HepG2 (cell line): ENCODE results near the gene SLC22A31. TPM values are rescaled to one million over a fixed set of nuclear protein-coding genes. Genes with fewer than 3 reads are reported as not detected.

Experiments used
- ATAC-seq: fragments of 200-7000 bp; cut with Tn5 transposase; 3 replicates; pipeline ENCODE4 v1.9.1; 2020; ENCODE audit warnings: mild to moderate bottlenecking, moderate library complexity
- BruUV-seq: library from RNA; stranded (reverse); fragments of 400-500 nt; replicated peaks from 2 replicates; lab custom pipeline; 2021; lab: Mats Ljungman, UMichigan
- CTCF ChIA-PET: fragments of 300-600 bp; formaldehyde crosslinking; extraction: SDS; loops from one replicate; lab custom pipeline; 2021; ENCODE audit warnings: low total read pairs, inconsistent platforms, low intra/inter-chr PET ratio; lab: Yijun Ruan, JAX
- POLR2A ChIA-PET: fragments of 350-600 bp; sonication (Branson Sonifier 250); formaldehyde crosslinking; loops from one replicate; lab custom pipeline; 2020; ENCODE audit warnings: antibody characterized with exemption, inconsistent platforms; lab: Yijun Ruan, JAX
- DNase-seq: peaks from one replicate; pipeline ENCODE4 v3.0.0-alpha.2; 2015; ENCODE audit warnings: low spot score
- FAIRE-seq: peaks from 3 replicates; lab custom pipeline; 2011; peaks lifted over from hg19 to GRCh38; lab: Jason Lieb, UNC
- H2AFZ ChIP-seq: one replicate; pipeline ENCODE4 v1.6.1; 2011; ENCODE audit warnings: low read length, inconsistent platforms
- H3K27ac ChIP-seq: fragments of 300-600 bp; 3 replicates; pipeline ENCODE4 v1.8.0; 2011; ENCODE audit warnings: mixed run types, mild to moderate bottlenecking, mixed read lengths, low read length, inconsistent platforms; ENCODE audit not compliant: insufficient read depth; ENCODE audit errors: extremely low read length
- H3K27me3 ChIP-seq, 2 experiments: fragments of 200-600 bp in 1 of 2; 2 replicates in 1 of 2; 3 replicates in 1 of 2; pipeline versions ENCODE4 v1.6.0 to v1.8.0; 2011; ENCODE audit warnings: low read length in 2 of 2, mild to moderate bottlenecking in 2 of 2, moderate library complexity in 2 of 2, inconsistent platforms in 1 of 2; ENCODE audit not compliant: insufficient read depth in 2 of 2, control insufficient read depth in 1 of 2
- H3K36me3 ChIP-seq, 2 experiments: fragments of 200-600 bp in 1 of 2; replicated peaks in 1 of 2; 2 replicates in 1 of 2; 3 replicates in 1 of 2; pipeline versions ENCODE4 v1.5.1 to v1.8.0; 2011; ENCODE audit warnings: low read length in 2 of 2, inconsistent platforms in 1 of 2; ENCODE audit not compliant: insufficient read depth in 2 of 2, control insufficient read depth in 1 of 2
- H3K4me1 ChIP-seq: 2 replicates; pipeline ENCODE4 v1.5.1; 2012; ENCODE audit warnings: low read length, inconsistent platforms; ENCODE audit not compliant: insufficient read depth
- H3K4me2 ChIP-seq: 2 replicates; pipeline ENCODE4 v1.6.0; 2011; ENCODE audit warnings: low read depth, low read length, inconsistent platforms
- H3K4me3 ChIP-seq, 3 experiments: fragments of 200-600 bp in 1 of 3; sonication (generic), shearing (Covaris generic) in 1 of 3; replicated peaks in 1 of 3; 2 replicates each; pipeline ENCODE4 v1.5.1; 2011 to 2016; ENCODE audit warnings: low read length in 3 of 3, inconsistent platforms in 2 of 3, low read depth in 2 of 3, mild to moderate bottlenecking in 2 of 3, control low read depth in 1 of 3, mixed read lengths in 1 of 3; ENCODE audit not compliant: insufficient read depth in 1 of 3
- H3K79me2 ChIP-seq: one replicate; pipeline ENCODE4 v1.6.1; 2011; ENCODE audit warnings: low read length, inconsistent platforms; ENCODE audit not compliant: insufficient read depth
- H3K9ac ChIP-seq: 2 replicates; pipeline ENCODE4 v1.6.0; 2011; ENCODE audit warnings: mild to moderate bottlenecking, low read depth, low read length, inconsistent platforms; ENCODE audit not compliant: insufficient read depth
- H3K9me3 ChIP-seq: 2 replicates; pipeline ENCODE4 v1.5.1; 2012; ENCODE audit warnings: mild to moderate bottlenecking, low read length
- H4K20me1 ChIP-seq: 2 replicates; pipeline ENCODE4 v1.6.0; 2011; ENCODE audit warnings: inconsistent platforms, mild to moderate bottlenecking, low read length, moderate library complexity; ENCODE audit not compliant: insufficient read depth
- AGO2 ChIP-seq: fragments of 200-400 bp; formaldehyde crosslinking; optimal IDR thresholded peaks from 2 replicates; pipeline ENCODE3; 2017; ENCODE audit warnings: mild to moderate bottlenecking, low read depth, low read length, moderate library complexity
- ATF7 ChIP-seq, 2 experiments: fragments of 450-650 bp in 1 of 2; sonication (generic) in 1 of 2; formaldehyde crosslinking in 1 of 2; IDR thresholded peaks; 2 replicates each; pipeline versions ENCODE4 v1.4.0 to v1.6.1; 2016 to 2020; ENCODE audit warnings: antibody characterized with exemption in 1 of 2, mild to moderate bottlenecking in 1 of 2, missing genetic modification reagents in 1 of 2
- CSRNP1 ChIP-seq: sonication (generic); formaldehyde crosslinking; IDR thresholded peaks from 2 replicates; pipeline ENCODE4 v1.8.1; 2023; ENCODE audit warnings: mild to moderate bottlenecking, missing genetic modification reagents
- FOXM1 ChIP-seq: sonication (generic); formaldehyde crosslinking; IDR thresholded peaks from 2 replicates; pipeline ENCODE4 v1.5.0; 2020; ENCODE audit warnings: missing genetic modification reagents
- HNRNPLL ChIP-seq: fragments of 200-400 bp; formaldehyde crosslinking; IDR thresholded peaks from 2 replicates; pipeline ENCODE4 v1.6.1; 2017; ENCODE audit warnings: mild to moderate bottlenecking, low read depth, low read length; ENCODE audit not compliant: poor library complexity, severe bottlenecking
- MXD1 ChIP-seq: sonication (generic); formaldehyde crosslinking; IDR thresholded peaks from 2 replicates; pipeline ENCODE4 v1.4.0; 2020; ENCODE audit warnings: mild to moderate bottlenecking, missing genetic modification reagents
- POLR2G ChIP-seq: fragments of 200-400 bp; formaldehyde crosslinking; IDR thresholded peaks from 2 replicates; pipeline ENCODE4 v1.6.1; 2018; ENCODE audit warnings: mild to moderate bottlenecking, low read depth, low read length, moderate library complexity
- RARG ChIP-seq: sonication (generic); formaldehyde crosslinking; IDR thresholded peaks from 2 replicates; pipeline ENCODE4 v1.4.0; 2020; ENCODE audit warnings: low read depth, mild to moderate bottlenecking, missing genetic modification reagents
- RBFOX2 ChIP-seq: fragments of 200-400 bp; formaldehyde crosslinking; IDR thresholded peaks from 2 replicates; pipeline ENCODE4 v1.6.1; 2017; ENCODE audit warnings: low read depth, mild to moderate bottlenecking, low read length
- RFX1 ChIP-seq: fragments of 450-650 bp; IDR thresholded peaks from 2 replicates; pipeline ENCODE4 v1.6.1; 2017
- SMAD3 ChIP-seq: sonication (generic); formaldehyde crosslinking; IDR thresholded peaks from 2 replicates; pipeline ENCODE4 v1.4.0; 2020; ENCODE audit warnings: missing genetic modification reagents
- TOPORS ChIP-seq: sonication (generic); formaldehyde crosslinking; IDR thresholded peaks from 2 replicates; pipeline ENCODE4 v1.8.0; 2023; ENCODE audit warnings: mild to moderate bottlenecking, missing genetic modification reagents
- ZFP37 ChIP-seq: sonication (generic); formaldehyde crosslinking; IDR thresholded peaks from 2 replicates; pipeline ENCODE4 v1.4.0; 2020; ENCODE audit warnings: missing genetic modification reagents, borderline replicate concordance
- ZFY ChIP-seq: sonication (generic); formaldehyde crosslinking; IDR thresholded peaks from 2 replicates; pipeline ENCODE4 v1.4.0; 2020; ENCODE audit warnings: missing genetic modification reagents
- ZNF234 ChIP-seq: sonication (generic); formaldehyde crosslinking; conservative IDR thresholded peaks from 2 replicates; pipeline ENCODE4 v1.5.1; 2020; ENCODE audit warnings: mild to moderate bottlenecking, missing genetic modification reagents
- ZNF367 ChIP-seq: sonication (generic); formaldehyde crosslinking; IDR thresholded peaks from 2 replicates; pipeline ENCODE4 v1.4.0; 2020; ENCODE audit warnings: missing genetic modification reagents, borderline replicate concordance
- ZNF501 ChIP-seq: sonication (generic); formaldehyde crosslinking; IDR thresholded peaks from 2 replicates; pipeline ENCODE4 v1.5.1; 2020; ENCODE audit warnings: mild to moderate bottlenecking, moderate library complexity, missing genetic modification reagents
- ZNF678 ChIP-seq: sonication (generic); formaldehyde crosslinking; IDR thresholded peaks from 2 replicates; pipeline ENCODE4 v1.4.0; 2020; ENCODE audit warnings: mild to moderate bottlenecking, missing genetic modification reagents
- ZNF768 ChIP-seq: sonication (generic); formaldehyde crosslinking; IDR thresholded peaks from 2 replicates; pipeline ENCODE4 v1.4.0; 2020; ENCODE audit warnings: missing genetic modification reagents
- WGBS: methylation state at CpG from one replicate; pipeline ENCODE4 v1.1.6; 2017; ENCODE audit warnings: low lambda C conversion rate; 5-methylcytosine and 5-hydroxymethylcytosine counted together
- in situ Hi-C: cut with HindIII; loops from 2 replicates; pipeline ENCODE4 v1.10.0; 2017; ENCODE audit warnings: low pct_unique_long_range_greater_than_20kb; ENCODE audit not compliant: extremely low pct_ligation_motif_present
- intact Hi-C: fragments of 100-400 bp; cut with micrococcal nuclease; formaldehyde crosslinking; loops from one replicate; pipeline ENCODE4 v1.10.0; 2022; ENCODE audit not compliant: unreplicated experiment
- polyA plus RNA-seq, 8 experiments: library from polyadenylated mRNA; depleted of rRNA in 3 of 8; stranded (reverse) in 7 of 8; unstranded in 1 of 8; fragments of >200 nt; fragmentation: Illumina TruSeq in 4 of 8; extraction: Trizol in 4 of 8; gene quantifications; 2 replicates each; pipeline versions ENCODE4 v1.2.1 to v1.2.3, GENCODE V29; 2011 to 2016; ENCODE audit warnings: low read depth in 4 of 8, missing spikeins in 1 of 8, mixed read lengths in 1 of 8; ENCODE audit not compliant: insufficient read depth in 1 of 8
- total RNA-seq, 5 experiments: library from RNA; depleted of rRNA; stranded (reverse); fragments of >200 nt; fragmentation: Illumina TruSeq; extraction: Trizol; gene quantifications; 2 replicates each; pipeline ENCODE4 v1.2.3, GENCODE V29; 2016; ENCODE audit warnings: low read depth in 1 of 5
- TF ChIP-seq, protein P1 (sequence below): IDR thresholded peaks from 2 replicates; pipeline ENCODE4 v1.6.1; 2016

Gene SLC22A31
- total and polyA plus RNA-seq, 2 of the 13 experiments (the other 11 are each of a cell fraction or from before 2014, with no cell fraction given), result 67.3 to 83.3 TPM

DNA sequence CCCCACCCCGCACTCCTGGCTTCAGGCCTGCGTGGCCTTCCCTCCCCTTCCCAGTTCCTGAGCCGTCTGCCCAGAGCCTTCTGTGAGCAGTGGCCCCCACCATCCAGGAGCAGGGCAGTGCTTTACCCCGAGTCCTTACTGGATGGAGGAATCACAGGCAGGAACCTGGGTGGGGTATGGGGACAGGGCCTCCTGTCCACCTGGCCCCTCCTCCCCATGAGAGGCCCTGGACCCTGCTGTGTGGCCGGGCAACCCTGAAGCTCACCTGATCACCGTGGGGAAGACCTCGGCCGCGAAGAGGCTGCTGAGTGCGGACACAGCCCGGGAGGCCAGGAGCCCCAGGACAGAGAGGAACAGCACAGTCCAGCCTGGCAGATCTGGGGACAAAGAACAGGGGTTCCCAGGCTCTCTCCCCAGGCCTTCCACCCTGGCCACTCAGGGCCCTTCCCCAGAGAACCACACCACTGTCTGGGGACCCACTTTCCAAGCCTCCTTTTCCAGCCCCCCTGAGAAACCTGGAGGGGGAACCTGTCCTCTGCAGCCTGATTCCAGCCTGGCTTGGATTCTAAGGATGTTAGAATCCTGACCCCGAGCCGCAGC is 3.2 kb downstream of the SLC22A31 start (continued):
- TF ChIP-seq ZFP37 (CRISPR knock-in tag) (0 out of 2 replicates have a peak, but pooled peaks have one; percentile 6), ZNF678 (CRISPR knock-in tag) (0 out of 2 replicates have a peak, but pooled peaks have one; percentile 18), FOXM1 (CRISPR knock-in tag) (0 out of 2 replicates have a peak, but pooled peaks have one; percentile 14), POLR2G (0 out of 2 replicates have a peak, but pooled peaks have one; percentile 11), ZNF501 (CRISPR knock-in tag) (0 out of 2 replicates have a peak, but pooled peaks have one; percentile 9), ATF7 (IDR thresholded peaks at IDR 0.05) (no peak), ATF7 (CRISPR knock-in tag; IDR thresholded peaks at IDR 0.05) (peak; percentile 12; the same call in 1 of the 2 replicates)

GRCh38 chr16:89195521-89196171 is 4.7 kb downstream of the SLC22A31 start:
- ChIA-PET CTCF (no interaction called here), POLR2A (no interaction called here)
- TF ChIP-seq AGO2, result peak; percentile 90
- TF ChIP-seq CSRNP1, result no peak
- TF ChIP-seq SMAD3 (CRISPR knock-in tag), result no peak
- TF ChIP-seq RBFOX2, result peak; percentile 75
- TF ChIP-seq ZFY, result 0 out of 2 replicates have a peak, but pooled peaks have one; percentile 15
- peak; percentile 6; the same call in 1 of the 2 replicates for TF ChIP-seq ZNF768 (CRISPR knock-in tag)
- peak; percentile 20 for TF ChIP-seq HNRNPLL
- no peak for TF ChIP-seq ZNF367 (CRISPR knock-in tag)
- TF ChIP-seq MXD1 (CRISPR knock-in tag), result 0 out of 2 replicates have a peak, but pooled peaks have one; percentile 21
- no peak for TF ChIP-seq ZNF234 (CRISPR knock-in tag)
- TF ChIP-seq RARG (CRISPR knock-in tag), result no peak
- no peak for TF ChIP-seq TOPORS (CRISPR knock-in tag)
- TF ChIP-seq, protein P1, sequence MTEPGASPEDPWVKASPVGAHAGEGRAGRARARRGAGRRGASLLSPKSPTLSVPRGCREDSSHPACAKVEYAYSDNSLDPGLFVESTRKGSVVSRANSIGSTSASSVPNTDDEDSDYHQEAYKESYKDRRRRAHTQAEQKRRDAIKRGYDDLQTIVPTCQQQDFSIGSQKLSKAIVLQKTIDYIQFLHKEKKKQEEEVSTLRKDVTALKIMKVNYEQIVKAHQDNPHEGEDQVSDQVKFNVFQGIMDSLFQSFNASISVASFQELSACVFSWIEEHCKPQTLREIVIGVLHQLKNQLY, result no peak
- TF ChIP-seq RFX1, result no peak
- intact Hi-C loops, result no loop called here
- H3K9me3 ChIP-seq, result no peaks in the 10 kb centered on the region
- 94% methylated on average over 17 of the region's 21 CpGs for WGBS
- H3K27me3 ChIP-seq, result no peaks in the 10 kb centered on the region; a peak in 2 of 5 replicates
- H3K4me3 ChIP-seq, result no peak overlapping the region
- DNase-seq (no peak), FAIRE-seq (no peak), ATAC-seq (no peak)
- no peak overlapping the region for H3K4me2 ChIP-seq
- H4K20me1 ChIP-seq, result 0 out of 2 replicates have a peak, but pooled peaks cover 4% of the 10 kb centered on the region
- H3K4me1 ChIP-seq, result peaks cover 47% of the 10 kb centered on the region
- peaks cover 22% of the 10 kb centered on the region for H3K79me2 ChIP-seq
- BruUV-seq, result no TSS peak
- peaks cover 0 to 3% of the 10 kb centered on the region in 2 experiments; a peak in 1 of 5 replicates for H3K36me3 ChIP-seq
- no peak overlapping the region for H3K27ac ChIP-seq
- H3K9ac ChIP-seq, result no peak overlapping the region
- in situ Hi-C loops, result no loop called here
- no peak overlapping the region for H2AFZ ChIP-seq
